GM12878 (cell line): ENCODE results near the gene UGGT1. TPM values are rescaled to one million over a fixed set of nuclear protein-coding genes. Genes with fewer than 3 reads are reported as not detected.

Experiments used
- ATAC-seq: fragments of 200-7000 bp; cut with Tn5 transposase; 3 replicates; pipeline ENCODE4 v1.9.1; 2020; ENCODE audit warnings: mild to moderate bottlenecking, moderate library complexity
- BruUV-seq: library from RNA; stranded (reverse); fragments of 400-500 nt; replicated peaks from 2 replicates; lab custom pipeline; 2021; lab: Mats Ljungman, UMichigan
- CTCF ChIA-PET: fragments of 300-600 bp; sonication (Branson Sonifier 250); formaldehyde crosslinking; extraction: SDS; loops from one replicate; lab custom pipeline; 2021; ENCODE audit warnings: inconsistent platforms; lab: Yijun Ruan, JAX
- POLR2A ChIA-PET: fragments of 350-600 bp; formaldehyde crosslinking; extraction: SDS; loops from one replicate; lab custom pipeline; 2021; ENCODE audit warnings: inconsistent platforms; lab: Charles Lee
- RAD21 ChIA-PET: fragments of 300-600 bp; sonication (Branson Sonifier 250); formaldehyde crosslinking; loops from one replicate; lab custom pipeline; 2023; ENCODE audit warnings: antibody characterized with exemption; ENCODE audit not compliant: unreplicated experiment; lab: Charles Lee
- SMC1A ChIA-PET: fragments of 300-600 bp; sonication (Branson Sonifier 250); formaldehyde crosslinking; loops from one replicate; lab custom pipeline; 2023; ENCODE audit not compliant: unreplicated experiment, uncharacterized antibody; lab: Charles Lee
- DNase-seq: peaks from one replicate; pipeline ENCODE4 v3.0.0-alpha.2; 2011; ENCODE audit warnings: low read depth, low spot score
- FAIRE-seq: peaks from 3 replicates; lab custom pipeline; 2011; peaks lifted over from hg19 to GRCh38; lab: Jason Lieb, UNC
- H2AFZ ChIP-seq: 2 replicates; pipeline ENCODE4 v1.6.0; 2011; ENCODE audit warnings: low read depth, low read length, control low read depth; ENCODE audit not compliant: control insufficient read depth
- H3K27ac ChIP-seq: 2 replicates; pipeline ENCODE4 v1.5.1; 2011; ENCODE audit warnings: control low read depth; ENCODE audit not compliant: control insufficient read depth, insufficient read depth
- H3K27me3 ChIP-seq, 2 experiments: replicated peaks in 1 of 2; 2 replicates each; pipeline versions ENCODE4 v1.6.0 to v1.6.1; 2011; ENCODE audit warnings: low read length in 1 of 2; ENCODE audit not compliant: control insufficient read depth in 2 of 2, insufficient read depth in 2 of 2
- H3K36me3 ChIP-seq, 2 experiments: 2 replicates each; pipeline ENCODE4 v1.5.1; 2011; ENCODE audit warnings: low read length in 1 of 2; ENCODE audit not compliant: control insufficient read depth in 2 of 2, insufficient read depth in 2 of 2
- H3K4me1 ChIP-seq: 2 replicates; pipeline ENCODE4 v1.6.1; 2011; ENCODE audit warnings: mild to moderate bottlenecking, low read length, moderate library complexity, mixed read lengths; ENCODE audit not compliant: control insufficient read depth, insufficient read depth
- H3K4me2 ChIP-seq: 2 replicates; pipeline ENCODE4 v1.6.0; 2011; ENCODE audit warnings: control low read depth; ENCODE audit not compliant: control insufficient read depth, insufficient read depth
- H3K4me3 ChIP-seq: fragments of 200-600 bp; sonication (generic); 2 replicates; pipeline ENCODE4 v1.5.1; 2016
- H3K79me2 ChIP-seq: 2 replicates; pipeline ENCODE4 v1.6.0; 2011; ENCODE audit warnings: low read length; ENCODE audit not compliant: control insufficient read depth, insufficient read depth
- H3K9ac ChIP-seq: 2 replicates; pipeline ENCODE4 v1.8.0; 2011; ENCODE audit warnings: low read length, control low read depth, mixed read lengths; ENCODE audit not compliant: control insufficient read depth, insufficient read depth
- H3K9me3 ChIP-seq: replicated peaks from 3 replicates; pipeline ENCODE4 v1.5.1; 2011; ENCODE audit warnings: mild to moderate bottlenecking, low read length; ENCODE audit not compliant: control insufficient read depth, insufficient read depth
- H4K20me1 ChIP-seq: 2 replicates; pipeline ENCODE4 v1.6.0; 2011; ENCODE audit not compliant: control insufficient read depth, insufficient read depth
- CBX5 ChIP-seq: sonication (generic); IDR thresholded peaks from 2 replicates; pipeline ENCODE4 v1.6.1; 2016; ENCODE audit warnings: low read depth, moderate library complexity, mild to moderate bottlenecking, inconsistent platforms
- CHD4 ChIP-seq: fragments of 200-600 bp; sonication (generic); IDR thresholded peaks from 2 replicates; pipeline ENCODE4 v1.6.1; 2016; ENCODE audit warnings: mild to moderate bottlenecking
- CREM ChIP-seq: IDR thresholded peaks from 2 replicates; pipeline ENCODE4 v1.6.1; 2014; ENCODE audit warnings: antibody characterized with exemption, low read depth
- ETV6 ChIP-seq, 2 experiments: fragments of 450-650 bp in 1 of 2; IDR thresholded peaks in 1 of 2; conservative IDR thresholded peaks in 1 of 2; 2 replicates each; pipeline ENCODE4 v1.6.1; 2014; ENCODE audit warnings: antibody characterized with exemption in 1 of 2, borderline replicate concordance in 1 of 2, low read depth in 1 of 2, mild to moderate bottlenecking in 1 of 2, moderate library complexity in 1 of 2
- GABPA ChIP-seq: IDR thresholded peaks from 2 replicates; pipeline ENCODE4 v1.6.1; 2014; ENCODE audit warnings: antibody characterized with exemption, low read depth, mild to moderate bottlenecking, inconsistent platforms
- JUND ChIP-seq: IDR thresholded peaks from 2 replicates; pipeline ENCODE4 v1.6.1; 2012; ENCODE audit warnings: low read depth, mild to moderate bottlenecking, low read length, improper control_type of control experiment, moderate library complexity
- SUPT20H ChIP-seq: IDR thresholded peaks from 2 replicates; pipeline ENCODE4 v1.6.1; 2011; ENCODE audit warnings: low read depth, mild to moderate bottlenecking, low read length, moderate library complexity, borderline replicate concordance; ENCODE audit not compliant: control insufficient read depth
- TAF1 ChIP-seq: IDR thresholded peaks from 2 replicates; pipeline ENCODE4 v1.6.1; 2011; ENCODE audit warnings: mild to moderate bottlenecking, low read depth, low read length, borderline replicate concordance
- TCF7 ChIP-seq: IDR thresholded peaks from 2 replicates; pipeline ENCODE4 v1.6.1; 2014; ENCODE audit warnings: antibody characterized with exemption, borderline replicate concordance
- ZSCAN29 ChIP-seq: fragments of 450-650 bp; IDR thresholded peaks from 2 replicates; pipeline ENCODE4 v1.6.1; 2017; ENCODE audit warnings: mild to moderate bottlenecking, moderate library complexity
- WGBS: methylation state at CpG from one replicate; pipeline ENCODE4 v1.1.6; 2016; ENCODE audit warnings: low lambda C conversion rate; ENCODE audit not compliant: insufficient replicate concordance, insufficient coverage; ENCODE audit errors: missing lambda C conversion rate; 5-methylcytosine and 5-hydroxymethylcytosine counted together
- in situ Hi-C: fragments of 300-500 bp; cut with MboI; formaldehyde crosslinking; loops from 9 replicates; pipeline ENCODE4 v1.14.3; 2018; ENCODE audit warnings: mixed read lengths
- intact Hi-C: fragments of 100-400 bp; cut with micrococcal nuclease; formaldehyde crosslinking; loops from one replicate; pipeline ENCODE4 v1.14.2; 2022; ENCODE audit not compliant: unreplicated experiment
- polyA plus RNA-seq, 11 experiments: library from polyadenylated mRNA; depleted of rRNA in 4 of 11; unstranded in 6 of 11; stranded (reverse) in 5 of 11; fragments of >200 nt; fragmentation: Nextera tagmentation in 4 of 11; fragmentation: Illumina TruSeq in 1 of 11; extraction: Ambion mirVana in 4 of 11; extraction: Trizol in 1 of 11; gene quantifications; 1 replicate in 1 of 11; 2 replicates in 10 of 11; pipeline versions ENCODE4 v1.2.1 to v1.2.3, GENCODE V29; 2011 to 2016; ENCODE audit warnings: inconsistent platforms in 2 of 11, missing spikeins in 2 of 11, low read depth in 1 of 11
- total RNA-seq, 4 experiments: library from RNA; depleted of rRNA in 3 of 4; stranded (reverse); fragments of >200 nt in 3 of 4; fragmentation: Illumina TruSeq in 1 of 4; extraction: Trizol in 1 of 4; gene quantifications; 2 replicates each; pipeline versions ENCODE4 v1.2.1 to v1.2.3, GENCODE V29; 2013 to 2021
- TF ChIP-seq, protein P1 (sequence below): fragments of 150-350 bp; IDR thresholded peaks from 2 replicates; pipeline ENCODE4 v1.6.1; 2014; ENCODE audit warnings: mild to moderate bottlenecking, low read depth, low read length
- TF ChIP-seq, protein P2 (sequence below): IDR thresholded peaks from 2 replicates; pipeline ENCODE4 v1.6.1; 2012; ENCODE audit warnings: low read depth, low read length, improper control_type of control experiment
- TF ChIP-seq, protein P3 (sequence below): IDR thresholded peaks from 2 replicates; pipeline ENCODE4 v1.6.1; 2011; ENCODE audit warnings: borderline replicate concordance, low read depth, mild to moderate bottlenecking, moderate library complexity, low read length; ENCODE audit not compliant: insufficient read depth, poor library complexity, severe bottlenecking
- TF ChIP-seq, protein P4 (sequence below): fragments of 450-650 bp; formaldehyde crosslinking; IDR thresholded peaks from 2 replicates; pipeline ENCODE4 v1.4.0; 2020; ENCODE audit warnings: mild to moderate bottlenecking, moderate library complexity
- TF ChIP-seq, protein P5 (sequence below): IDR thresholded peaks from 2 replicates; pipeline ENCODE4 v1.6.1; 2011; ENCODE audit warnings: borderline replicate concordance, low read depth, mild to moderate bottlenecking, moderate library complexity, mixed read lengths, low read length; ENCODE audit not compliant: insufficient read depth; ENCODE audit errors: extremely low read length

Gene UGGT1
- total and polyA plus RNA-seq, 10 of the 15 experiments (the other 5 are each of a cell fraction or from before 2014, with no cell fraction given), result 4.1 to 49.8 (median 28.5) TPM

DNA sequence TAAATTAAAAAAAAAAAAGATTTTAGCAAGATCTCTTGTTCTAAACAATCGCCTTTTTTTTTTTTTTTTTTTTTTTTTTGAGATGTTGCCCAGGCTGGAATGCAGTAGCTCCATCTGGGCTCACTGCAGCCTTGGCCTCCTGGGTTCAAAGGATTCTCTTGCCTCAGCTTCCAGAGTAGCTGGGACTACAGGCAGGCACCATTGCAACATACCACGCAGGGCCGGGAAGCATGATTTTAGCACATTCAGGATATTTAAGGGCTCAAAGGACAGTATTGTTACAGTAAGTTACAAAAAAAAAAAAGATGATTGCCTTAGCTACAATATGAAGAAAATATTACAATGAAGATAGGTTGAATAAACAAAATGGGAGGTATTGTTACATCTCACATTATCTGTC is 33.7 kb upstream of the UGGT1 start:
- POLR2A ChIA-PET, result interaction anchor here (0.7 kb wide), 2 partner anchors 9 to 25 kb away, joined by 6 to 12 read pairs; no protein-coding TSS in a partner anchor

More for the DNA sequence above, 33.7 kb upstream of the UGGT1 start:
- FAIRE-seq (no peak), ATAC-seq (no peak), DNase-seq (no peak)
- no peak overlapping the region for H3K27ac ChIP-seq
- no peaks in the 10 kb centered on the region for H3K36me3 ChIP-seq
- in situ Hi-C loops (no loop called here), intact Hi-C loops (no loop called here)
- ChIA-PET SMC1A (interaction anchor here (1.1 kb wide), 1 partner anchor 45 kb away, joined by 3 read pairs; no protein-coding TSS in a partner anchor), CTCF (no interaction called here), RAD21 (no interaction called here)
- no peaks in the 10 kb centered on the region for H4K20me1 ChIP-seq
- BruUV-seq, result no TSS peak
- TF ChIP-seq JUND, result no peak
- TF ChIP-seq, protein P1, sequence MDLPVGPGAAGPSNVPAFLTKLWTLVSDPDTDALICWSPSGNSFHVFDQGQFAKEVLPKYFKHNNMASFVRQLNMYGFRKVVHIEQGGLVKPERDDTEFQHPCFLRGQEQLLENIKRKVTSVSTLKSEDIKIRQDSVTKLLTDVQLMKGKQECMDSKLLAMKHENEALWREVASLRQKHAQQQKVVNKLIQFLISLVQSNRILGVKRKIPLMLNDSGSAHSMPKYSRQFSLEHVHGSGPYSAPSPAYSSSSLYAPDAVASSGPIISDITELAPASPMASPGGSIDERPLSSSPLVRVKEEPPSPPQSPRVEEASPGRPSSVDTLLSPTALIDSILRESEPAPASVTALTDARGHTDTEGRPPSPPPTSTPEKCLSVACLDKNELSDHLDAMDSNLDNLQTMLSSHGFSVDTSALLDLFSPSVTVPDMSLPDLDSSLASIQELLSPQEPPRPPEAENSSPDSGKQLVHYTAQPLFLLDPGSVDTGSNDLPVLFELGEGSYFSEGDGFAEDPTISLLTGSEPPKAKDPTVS, result no peak
- no peak for TF ChIP-seq TAF1
- TF ChIP-seq, protein P2, sequence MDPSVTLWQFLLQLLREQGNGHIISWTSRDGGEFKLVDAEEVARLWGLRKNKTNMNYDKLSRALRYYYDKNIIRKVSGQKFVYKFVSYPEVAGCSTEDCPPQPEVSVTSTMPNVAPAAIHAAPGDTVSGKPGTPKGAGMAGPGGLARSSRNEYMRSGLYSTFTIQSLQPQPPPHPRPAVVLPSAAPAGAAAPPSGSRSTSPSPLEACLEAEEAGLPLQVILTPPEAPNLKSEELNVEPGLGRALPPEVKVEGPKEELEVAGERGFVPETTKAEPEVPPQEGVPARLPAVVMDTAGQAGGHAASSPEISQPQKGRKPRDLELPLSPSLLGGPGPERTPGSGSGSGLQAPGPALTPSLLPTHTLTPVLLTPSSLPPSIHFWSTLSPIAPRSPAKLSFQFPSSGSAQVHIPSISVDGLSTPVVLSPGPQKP, result no peak
- TF ChIP-seq, protein P3, sequence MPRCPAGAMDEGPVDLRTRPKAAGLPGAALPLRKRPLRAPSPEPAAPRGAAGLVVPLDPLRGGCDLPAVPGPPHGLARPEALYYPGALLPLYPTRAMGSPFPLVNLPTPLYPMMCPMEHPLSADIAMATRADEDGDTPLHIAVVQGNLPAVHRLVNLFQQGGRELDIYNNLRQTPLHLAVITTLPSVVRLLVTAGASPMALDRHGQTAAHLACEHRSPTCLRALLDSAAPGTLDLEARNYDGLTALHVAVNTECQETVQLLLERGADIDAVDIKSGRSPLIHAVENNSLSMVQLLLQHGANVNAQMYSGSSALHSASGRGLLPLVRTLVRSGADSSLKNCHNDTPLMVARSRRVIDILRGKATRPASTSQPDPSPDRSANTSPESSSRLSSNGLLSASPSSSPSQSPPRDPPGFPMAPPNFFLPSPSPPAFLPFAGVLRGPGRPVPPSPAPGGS, result no peak
- no peak for TF ChIP-seq CREM
- TF ChIP-seq CBX5, result no peak
- TF ChIP-seq, protein P4, sequence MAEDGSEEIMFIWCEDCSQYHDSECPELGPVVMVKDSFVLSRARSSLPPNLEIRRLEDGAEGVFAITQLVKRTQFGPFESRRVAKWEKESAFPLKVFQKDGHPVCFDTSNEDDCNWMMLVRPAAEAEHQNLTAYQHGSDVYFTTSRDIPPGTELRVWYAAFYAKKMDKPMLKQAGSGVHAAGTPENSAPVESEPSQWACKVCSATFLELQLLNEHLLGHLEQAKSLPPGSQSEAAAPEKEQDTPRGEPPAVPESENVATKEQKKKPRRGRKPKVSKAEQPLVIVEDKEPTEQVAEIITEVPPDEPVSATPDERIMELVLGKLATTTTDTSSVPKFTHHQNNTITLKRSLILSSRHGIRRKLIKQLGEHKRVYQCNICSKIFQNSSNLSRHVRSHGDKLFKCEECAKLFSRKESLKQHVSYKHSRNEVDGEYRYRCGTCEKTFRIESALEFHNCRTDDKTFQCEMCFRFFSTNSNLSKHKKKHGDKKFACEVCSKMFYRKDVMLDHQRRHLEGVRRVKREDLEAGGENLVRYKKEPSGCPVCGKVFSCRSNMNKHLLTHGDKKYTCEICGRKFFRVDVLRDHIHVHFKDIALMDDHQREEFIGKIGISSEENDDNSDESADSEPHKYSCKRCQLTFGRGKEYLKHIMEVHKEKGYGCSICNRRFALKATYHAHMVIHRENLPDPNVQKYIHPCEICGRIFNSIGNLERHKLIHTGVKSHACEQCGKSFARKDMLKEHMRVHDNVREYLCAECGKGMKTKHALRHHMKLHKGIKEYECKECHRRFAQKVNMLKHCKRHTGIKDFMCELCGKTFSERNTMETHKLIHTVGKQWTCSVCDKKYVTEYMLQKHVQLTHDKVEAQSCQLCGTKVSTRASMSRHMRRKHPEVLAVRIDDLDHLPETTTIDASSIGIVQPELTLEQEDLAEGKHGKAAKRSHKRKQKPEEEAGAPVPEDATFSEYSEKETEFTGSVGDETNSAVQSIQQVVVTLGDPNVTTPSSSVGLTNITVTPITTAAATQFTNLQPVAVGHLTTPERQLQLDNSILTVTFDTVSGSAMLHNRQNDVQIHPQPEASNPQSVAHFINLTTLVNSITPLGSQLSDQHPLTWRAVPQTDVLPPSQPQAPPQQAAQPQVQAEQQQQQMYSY, result no peak
- TF ChIP-seq, protein P5, sequence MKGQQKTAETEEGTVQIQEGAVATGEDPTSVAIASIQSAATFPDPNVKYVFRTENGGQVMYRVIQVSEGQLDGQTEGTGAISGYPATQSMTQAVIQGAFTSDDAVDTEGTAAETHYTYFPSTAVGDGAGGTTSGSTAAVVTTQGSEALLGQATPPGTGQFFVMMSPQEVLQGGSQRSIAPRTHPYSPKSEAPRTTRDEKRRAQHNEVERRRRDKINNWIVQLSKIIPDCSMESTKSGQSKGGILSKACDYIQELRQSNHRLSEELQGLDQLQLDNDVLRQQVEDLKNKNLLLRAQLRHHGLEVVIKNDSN, result no peak
- TF ChIP-seq TCF7, result no peak
- TF ChIP-seq ETV6 (conservative IDR thresholded peaks at IDR 0.05 in 1 of 2, IDR thresholded peaks at IDR 0.05 in 1 of 2; ENCODE audit: borderline replicate concordance in 1 of 2, low read depth in 1 of 2), result no peak
- no peak for TF ChIP-seq GABPA
- TF ChIP-seq ZSCAN29, result no peak
- TF ChIP-seq CHD4, result no peak
- no peak for TF ChIP-seq SUPT20H
- H3K27me3 ChIP-seq, result no peaks in the 10 kb centered on the region; a peak in 1 of 4 replicates
- H3K9me3 ChIP-seq, result no peaks in the 10 kb centered on the region; the same call in 2 of the 3 replicates
- H3K79me2 ChIP-seq, result no peaks in the 10 kb centered on the region
- no peak overlapping the region for H3K4me3 ChIP-seq
- no peaks in the 10 kb centered on the region for H3K4me1 ChIP-seq
- H2AFZ ChIP-seq, result no peak overlapping the region
- 38% methylated on average over 3 of the region's 3 CpGs for WGBS
- H3K4me2 ChIP-seq, result no peak overlapping the region
- no peak overlapping the region for H3K9ac ChIP-seq
